ENCODE measurements around the gene CES3. TPM values are rescaled to one million over a fixed set of nuclear protein-coding genes. Genes with fewer than 3 reads are reported as not detected.

The CES3 gene
- total RNA-seq, 1 donor from 2014 or later = 1.0 TPM

DNA sequence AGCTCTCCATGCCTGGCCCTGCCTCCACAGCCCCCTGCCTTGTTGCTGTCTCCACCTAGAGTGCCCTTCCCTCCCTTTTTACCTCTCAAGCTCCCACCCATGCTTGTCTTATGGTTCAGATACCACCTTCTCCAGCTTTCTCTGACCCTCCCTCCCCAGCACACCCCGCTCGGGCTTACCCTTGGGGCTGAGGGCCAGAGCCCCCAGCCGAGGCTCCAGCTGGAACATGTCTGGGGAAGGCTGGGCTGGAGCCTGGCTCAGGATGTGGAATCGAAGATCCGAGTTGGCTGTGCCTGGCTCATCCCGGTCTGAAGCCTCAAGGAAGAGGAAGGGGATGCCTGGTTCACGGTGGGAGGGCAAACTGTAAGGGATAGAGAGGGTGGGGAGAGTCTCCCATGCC lies 46.0 kb upstream of the CES3 start:
- TF ChIP-seq, protein P1, sequence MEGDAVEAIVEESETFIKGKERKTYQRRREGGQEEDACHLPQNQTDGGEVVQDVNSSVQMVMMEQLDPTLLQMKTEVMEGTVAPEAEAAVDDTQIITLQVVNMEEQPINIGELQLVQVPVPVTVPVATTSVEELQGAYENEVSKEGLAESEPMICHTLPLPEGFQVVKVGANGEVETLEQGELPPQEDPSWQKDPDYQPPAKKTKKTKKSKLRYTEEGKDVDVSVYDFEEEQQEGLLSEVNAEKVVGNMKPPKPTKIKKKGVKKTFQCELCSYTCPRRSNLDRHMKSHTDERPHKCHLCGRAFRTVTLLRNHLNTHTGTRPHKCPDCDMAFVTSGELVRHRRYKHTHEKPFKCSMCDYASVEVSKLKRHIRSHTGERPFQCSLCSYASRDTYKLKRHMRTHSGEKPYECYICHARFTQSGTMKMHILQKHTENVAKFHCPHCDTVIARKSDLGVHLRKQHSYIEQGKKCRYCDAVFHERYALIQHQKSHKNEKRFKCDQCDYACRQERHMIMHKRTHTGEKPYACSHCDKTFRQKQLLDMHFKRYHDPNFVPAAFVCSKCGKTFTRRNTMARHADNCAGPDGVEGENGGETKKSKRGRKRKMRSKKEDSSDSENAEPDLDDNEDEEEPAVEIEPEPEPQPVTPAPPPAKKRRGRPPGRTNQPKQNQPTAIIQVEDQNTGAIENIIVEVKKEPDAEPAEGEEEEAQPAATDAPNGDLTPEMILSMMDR (IDR thresholded peaks at IDR 0.05; ENCODE audit: borderline replicate concordance) = no peak
- no peak for DNase-seq
- intact Hi-C loops (cut with micrococcal nuclease) = no loop called here

DNA sequence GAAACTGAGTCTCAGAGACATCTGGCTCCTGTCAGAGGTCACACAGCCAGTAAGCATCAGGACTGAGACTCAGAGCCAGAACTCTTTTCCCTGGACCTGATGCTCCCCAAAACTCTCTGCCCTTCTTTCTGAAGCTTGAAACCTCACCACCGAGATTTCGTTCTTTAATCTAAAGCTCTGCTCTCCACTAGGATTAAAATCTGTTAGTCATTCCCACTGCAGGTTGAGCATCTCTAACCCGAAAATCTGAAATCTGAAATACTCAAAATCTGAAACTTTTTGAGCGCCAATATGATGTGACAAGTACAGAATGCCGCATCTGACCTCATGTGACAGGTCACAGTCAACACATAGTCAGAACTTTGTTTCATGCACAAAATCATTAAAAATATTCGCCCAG lies 44.5 kb upstream of the CES3 start:
- Histone ChIP-seq H3K27ac (replicated peaks) (no peak overlapping the region), H3K36me3 (peaks cover under 1% of the 10 kb centered on the region), H3K9me3 (replicated peaks) (no peaks in the 10 kb centered on the region), H3K4me3 (no peak overlapping the region), H3K4me1 (peaks cover 28% of the 10 kb centered on the region), H3K27me3 (ENCODE audit: low read depth) (peaks cover 7% of the 10 kb centered on the region)
- intact Hi-C loops (cut with micrococcal nuclease) = no loop called here
- TF ChIP-seq, protein P1 (IDR thresholded peaks at IDR 0.05; ENCODE audit: borderline replicate concordance) = no peak
- DNase-seq = no peak

More for the DNA sequence above, 46.0 kb upstream of the CES3 start:
- peaks cover 20% of the 10 kb centered on the region for H3K4me1 ChIP-seq
- H3K27me3 ChIP-seq (ENCODE audit: low read depth) = peaks cover 5% of the 10 kb centered on the region
- H3K36me3 ChIP-seq = no peaks in the 10 kb centered on the region
- H3K9me3 ChIP-seq (replicated peaks) = no peaks in the 10 kb centered on the region
- H3K4me3 ChIP-seq = no peak overlapping the region
- H3K27ac ChIP-seq (replicated peaks) = no peak overlapping the region

DNA sequence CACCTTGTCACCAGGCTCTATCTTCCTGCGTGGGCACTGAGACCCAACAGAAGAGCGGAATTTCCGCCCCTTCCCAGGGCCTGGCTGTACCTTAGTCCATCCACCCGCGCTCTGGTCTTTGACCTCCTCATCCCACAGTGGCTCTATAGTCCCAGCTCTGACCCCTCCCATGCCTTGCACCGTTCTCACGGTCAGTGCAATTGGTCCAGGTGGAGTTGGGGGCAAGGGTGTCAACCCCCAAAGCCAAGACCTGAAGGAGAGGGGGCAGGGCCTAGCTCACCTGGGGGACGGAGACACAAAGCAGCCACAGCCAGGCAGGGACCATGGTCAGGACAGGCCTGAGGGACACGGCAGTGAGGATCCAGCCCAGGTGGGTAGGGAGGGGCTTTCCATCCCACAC lies 43.3 kb upstream of the CES3 start:
- Histone ChIP-seq H3K4me3 (no peak overlapping the region), H3K27ac (replicated peaks) (peak overlapping the region; percentile 96), H3K4me1 (peaks cover 40% of the 10 kb centered on the region), H3K9me3 (replicated peaks) (no peaks in the 10 kb centered on the region), H3K36me3 (peaks cover 12% of the 10 kb centered on the region), H3K27me3 (ENCODE audit: low read depth) (peaks cover 16% of the 10 kb centered on the region)
- no peak for DNase-seq
- TF ChIP-seq, protein P1 (IDR thresholded peaks at IDR 0.05; ENCODE audit: borderline replicate concordance) = no peak
- intact Hi-C loops (cut with micrococcal nuclease) = no loop called here

DNA sequence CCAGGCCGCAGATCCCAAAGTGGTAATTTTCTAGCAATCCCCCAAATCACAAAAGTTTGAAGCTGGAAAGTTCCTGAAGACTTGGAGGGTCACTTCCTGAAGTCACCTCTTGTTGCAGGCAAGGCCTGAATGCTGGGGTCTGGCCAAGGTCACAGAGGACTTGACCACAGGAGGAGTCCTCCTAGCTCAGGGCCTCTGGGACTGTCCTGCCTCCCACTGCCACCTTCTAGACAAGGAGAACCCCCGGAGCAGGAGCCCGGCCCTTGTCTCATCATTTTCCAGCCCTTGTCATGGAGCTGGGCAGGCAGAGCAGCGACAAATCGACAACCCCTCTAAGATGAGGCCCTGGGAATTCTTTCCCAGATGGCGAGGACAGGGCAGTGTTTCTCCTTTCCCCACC lies 42.7 kb upstream of the CES3 start:
- peaks cover 17% of the 10 kb centered on the region for H3K27me3 ChIP-seq (ENCODE audit: low read depth)
- TF ChIP-seq, protein P1 (IDR thresholded peaks at IDR 0.05; ENCODE audit: borderline replicate concordance) = no peak
- DNase-seq = no peak
- peaks cover 12% of the 10 kb centered on the region for H3K36me3 ChIP-seq
- intact Hi-C loops (cut with micrococcal nuclease) = no loop called here
- no peaks in the 10 kb centered on the region for H3K9me3 ChIP-seq (replicated peaks)
- peaks cover 47% of the 10 kb centered on the region for H3K4me1 ChIP-seq
- H3K27ac ChIP-seq (replicated peaks) = peak overlapping the region; percentile 96
- H3K4me3 ChIP-seq = no peak overlapping the region

DNA sequence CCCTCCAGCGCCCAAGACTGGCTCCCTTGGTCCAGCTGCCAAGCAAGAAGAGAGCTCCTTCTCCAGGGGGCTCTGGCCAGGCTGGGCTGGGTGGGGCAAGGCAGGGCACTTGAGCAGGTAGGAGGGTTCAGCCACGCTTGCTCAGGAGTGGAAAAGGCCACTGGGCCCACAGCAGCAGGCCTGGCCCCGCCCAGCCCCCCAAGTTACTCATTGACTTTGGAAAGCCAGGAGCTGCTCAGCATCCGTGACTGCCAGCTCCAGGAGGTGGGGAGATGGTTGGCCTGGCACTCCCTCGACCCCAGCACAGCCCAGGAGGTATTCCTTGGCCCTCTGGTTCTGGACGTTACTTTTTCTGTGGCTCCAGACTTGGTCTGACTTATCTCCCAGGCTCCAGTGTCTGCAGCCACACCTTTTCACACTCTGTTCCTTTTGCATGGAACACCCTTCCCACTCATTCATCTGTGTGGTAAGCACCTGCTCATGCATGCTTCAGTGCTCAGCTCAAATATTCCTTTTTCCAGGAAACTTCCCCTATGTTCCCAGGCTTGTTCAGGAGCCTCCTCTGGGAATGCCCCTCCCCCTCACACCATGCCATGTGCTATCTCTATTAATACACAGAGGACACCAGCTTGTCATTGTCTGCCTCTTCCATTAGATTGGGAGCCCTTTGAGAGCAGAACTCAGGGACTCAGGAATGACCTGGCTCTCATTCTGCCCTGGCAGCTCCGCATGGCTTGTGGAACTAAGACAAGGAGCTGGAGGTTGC lies 42.1 kb upstream of the CES3 start, which contains the start of gene CDH16:
Gene CDH16 (minus strand): TSS at position 83 of the 766 bp plus-strand sequence. CDS start 820 bp downstream, outside the sequence.
- H3K4me3 ChIP-seq = no peak within 1 kb of the TSS
- peak within 1 kb of the TSS; percentile 96 for H3K27ac ChIP-seq (replicated peaks)
- no peak for DNase-seq
- TF ChIP-seq, protein P1 (IDR thresholded peaks at IDR 0.05; ENCODE audit: borderline replicate concordance) = no peak
- peaks cover 51% of the 10 kb centered on the region for H3K4me1 ChIP-seq
- intact Hi-C loops (cut with micrococcal nuclease) = no loop called here
- peaks cover 15% of the 10 kb centered on the region for H3K36me3 ChIP-seq
- peaks cover 23% of the 10 kb centered on the region for H3K27me3 ChIP-seq (ENCODE audit: low read depth)
- no peaks in the 10 kb centered on the region for H3K9me3 ChIP-seq (replicated peaks)
